GM19397 (cell line): ENCODE measurements around the gene CEP55.

Experiments
- ATAC-seq: cut with Tn5 transposase; IDR thresholded peaks from one replicate; pipeline ENCODE4 v1.9.1; 2021; ENCODE audit warnings: mild to moderate bottlenecking, moderate library complexity; ENCODE audit not compliant: unreplicated experiment

Gene CEP55

GRCh38 chr10:93559490-93559889 lies 63.1 kb downstream of the CEP55 start:
- ATAC-seq, result no peak

- no peak for ATAC-seq
Observed at GRCh38 chr10:93560541-93560940, 64.1 kb downstream of the CEP55 start.

GRCh38 chr10:93565446-93565845 lies 69.0 kb downstream of the CEP55 start:
- ATAC-seq, result no peak

- ATAC-seq, result no peak
Observed at GRCh38 chr10:93566435-93567276, 70.2 kb downstream of the CEP55 start, which contains the start of gene FFAR4. Gene FFAR4 (plus strand): TSS chr10:93566665. CDS start chr10:93566721, 56 bp downstream.

GRCh38 chr10:93567277-93568104 lies 71.1 kb downstream of the CEP55 start:
- no peak for ATAC-seq

- ATAC-seq, result no peak
Observed at GRCh38 chr10:93568105-93568390, 71.6 kb downstream of the CEP55 start.

GRCh38 chr10:93570383-93570782 lies 74.0 kb downstream of the CEP55 start:
- ATAC-seq, result no peak

GRCh38 chr10:93572606-93573005 lies 76.2 kb downstream of the CEP55 start:
- ATAC-seq, result no peak

- no peak for ATAC-seq
Observed at GRCh38 chr10:93573051-93573909, 76.9 kb downstream of the CEP55 start.

GRCh38 chr10:93573924-93574323 lies 77.5 kb downstream of the CEP55 start:
- no peak for ATAC-seq

GRCh38 chr10:93576888-93577287 lies 80.5 kb downstream of the CEP55 start:
- ATAC-seq, result no peak

- no peak for ATAC-seq
Observed at GRCh38 chr10:93577565-93577964, 81.2 kb downstream of the CEP55 start.
